NCI-H526 treated with DMSO at 0.1 percent for 48 hours (cell line): ENCODE results near the gene KRTAP3-2.
A peak's percentile ranks its signal among the peaks of the same experiment; 100 is the strongest.

Experiments used
- DNase-seq: peaks from one replicate; lab custom pipeline; 2025; lab: John Stamatoyannopoulos, UW

KRTAP3-2 gene

GRCh38 chr17:40963838-40964237, 35.9 kb downstream of the KRTAP3-2 start:
- DNase-seq, result no peak

- no peak for DNase-seq
Observed at GRCh38 chr17:40962059-40962561, 37.6 kb downstream of the KRTAP3-2 start.

GRCh38 chr17:40961591-40961990, 38.1 kb downstream of the KRTAP3-2 start:
- DNase-seq, result peak; percentile 8

GRCh38 chr17:40960144-40960543, 39.6 kb downstream of the KRTAP3-2 start:
- no peak for DNase-seq

GRCh38 chr17:40958086-40958953, 41.4 kb downstream of the KRTAP3-2 start:
- DNase-seq, result peak; percentile 43

- no peak for DNase-seq
Observed at GRCh38 chr17:40956401-40957254, 43.1 kb downstream of the KRTAP3-2 start.

GRCh38 chr17:40953881-40954280, 45.8 kb downstream of the KRTAP3-2 start:
- DNase-seq, result no peak

- DNase-seq, result no peak
Observed at GRCh38 chr17:40952661-40953060, 47.0 kb downstream of the KRTAP3-2 start.

GRCh38 chr17:40952154-40952553, 47.6 kb downstream of the KRTAP3-2 start:
- DNase-seq, result no peak

GRCh38 chr17:40951011-40951622, 48.6 kb downstream of the KRTAP3-2 start:
- no peak for DNase-seq

- DNase-seq, result no peak
Observed at GRCh38 chr17:40950176-40950575, 49.5 kb downstream of the KRTAP3-2 start.

- no peak for DNase-seq
Observed at GRCh38 chr17:40949418-40949817, 50.3 kb downstream of the KRTAP3-2 start.
